OCI-M1 (cell line): ENCODE results near the gene TROAP.
"Not testable (repeated sequence)": the region's sequence is repeated elsewhere in the genome, so short reads cannot be mapped to it uniquely, and the experiment has no call there.

Source experiments
- DNase-seq: peaks from one replicate; lab custom pipeline; 2025; lab: John Stamatoyannopoulos, UW

Gene TROAP

DNA sequence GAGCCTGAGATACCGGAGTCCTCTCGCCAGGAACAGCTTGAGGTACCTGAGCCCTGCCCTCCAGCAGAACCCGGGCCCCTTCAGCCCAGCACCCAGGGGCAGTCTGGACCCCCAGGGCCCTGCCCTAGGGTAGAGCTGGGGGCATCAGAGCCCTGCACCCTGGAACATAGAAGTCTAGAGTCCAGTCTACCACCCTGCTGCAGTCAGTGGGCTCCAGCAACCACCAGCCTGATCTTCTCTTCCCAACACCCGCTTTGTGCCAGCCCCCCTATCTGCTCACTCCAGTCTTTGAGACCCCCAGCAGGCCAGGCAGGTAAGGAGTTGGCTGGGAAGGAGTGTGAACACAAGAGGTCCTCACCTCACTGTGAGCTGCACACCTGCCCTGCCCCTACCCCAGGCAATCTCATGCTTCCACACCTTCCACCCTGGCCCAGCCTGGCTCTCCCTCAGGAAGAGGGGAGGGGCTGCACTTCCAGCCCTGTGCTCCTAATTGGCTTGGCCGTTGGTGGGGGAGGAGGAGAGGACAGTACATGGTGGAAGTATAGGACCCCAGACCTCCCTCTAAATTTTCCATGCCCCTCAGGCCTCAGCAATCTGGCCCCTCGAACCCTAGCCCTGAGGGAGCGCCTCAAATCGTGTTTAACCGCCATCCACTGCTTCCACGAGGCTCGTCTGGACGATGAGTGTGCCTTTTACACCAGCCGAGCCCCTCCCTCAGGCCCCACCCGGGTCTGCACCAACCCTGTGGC lies 7.8 kb downstream of the TROAP start:
- DNase-seq: no peak

DNA sequence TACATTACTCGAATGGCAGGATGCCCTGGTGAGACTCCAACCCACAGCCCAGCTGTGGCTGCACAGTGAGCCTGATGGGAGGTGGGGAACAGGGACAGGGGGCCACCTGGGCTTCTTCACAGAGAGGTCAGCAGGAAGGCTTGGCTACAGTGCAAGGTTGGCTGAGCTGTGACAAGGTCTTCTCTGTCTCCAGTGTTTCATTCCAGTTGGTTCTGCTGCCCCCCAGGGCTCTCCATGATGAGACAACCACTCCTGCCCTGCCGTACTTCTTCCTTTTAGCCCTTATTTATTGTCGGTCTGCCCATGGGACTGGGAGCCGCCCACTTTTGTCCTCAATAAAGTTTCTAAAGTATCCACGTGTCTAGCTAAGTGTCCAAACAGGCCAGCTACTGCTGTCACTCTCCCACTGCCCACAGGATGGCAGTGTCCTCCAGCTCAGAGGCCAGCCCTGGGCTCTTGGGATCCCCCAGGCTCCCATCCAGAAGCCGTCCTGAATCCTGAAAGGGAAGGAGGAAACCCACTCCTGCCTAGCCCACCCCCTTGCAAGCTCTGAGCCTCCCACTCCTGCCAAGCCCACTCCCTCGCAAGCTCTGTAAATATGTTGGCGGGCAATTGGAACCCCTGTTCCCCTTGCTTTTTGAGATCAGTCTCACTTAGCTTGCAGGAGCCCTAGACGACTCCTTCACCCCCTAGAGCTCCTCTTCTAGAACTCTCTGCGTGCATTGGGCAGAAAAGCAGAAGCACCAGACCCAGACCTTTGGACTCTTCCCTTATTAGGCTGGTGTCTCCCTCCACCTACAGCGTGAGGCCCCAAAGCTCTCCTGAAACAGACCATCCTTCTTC lies 8.5 kb downstream of the TROAP start:
- DNase-seq: peak; percentile 75

DNA sequence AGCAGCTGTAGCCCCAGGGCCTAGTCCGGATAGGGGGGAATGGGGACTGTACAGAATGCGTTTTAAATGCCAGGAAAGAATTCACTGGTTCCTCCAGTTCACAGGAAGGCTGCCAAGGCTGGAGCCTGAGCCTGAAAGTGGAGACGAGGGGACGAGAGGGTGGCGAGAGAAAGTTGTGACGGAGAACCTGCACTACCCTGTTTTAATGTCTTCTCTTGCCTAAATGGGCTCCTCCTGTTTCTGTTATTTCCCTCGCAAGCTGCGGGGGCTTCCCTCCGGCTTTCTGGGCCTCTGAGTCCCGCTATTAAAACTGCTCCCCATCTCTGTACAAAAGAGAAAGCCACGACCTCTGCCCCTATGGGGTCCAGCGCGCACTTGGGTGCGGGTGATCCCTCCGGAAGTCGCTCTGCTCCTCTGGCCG lies 9.4 kb downstream of the TROAP start:
- no peak for DNase-seq

DNA sequence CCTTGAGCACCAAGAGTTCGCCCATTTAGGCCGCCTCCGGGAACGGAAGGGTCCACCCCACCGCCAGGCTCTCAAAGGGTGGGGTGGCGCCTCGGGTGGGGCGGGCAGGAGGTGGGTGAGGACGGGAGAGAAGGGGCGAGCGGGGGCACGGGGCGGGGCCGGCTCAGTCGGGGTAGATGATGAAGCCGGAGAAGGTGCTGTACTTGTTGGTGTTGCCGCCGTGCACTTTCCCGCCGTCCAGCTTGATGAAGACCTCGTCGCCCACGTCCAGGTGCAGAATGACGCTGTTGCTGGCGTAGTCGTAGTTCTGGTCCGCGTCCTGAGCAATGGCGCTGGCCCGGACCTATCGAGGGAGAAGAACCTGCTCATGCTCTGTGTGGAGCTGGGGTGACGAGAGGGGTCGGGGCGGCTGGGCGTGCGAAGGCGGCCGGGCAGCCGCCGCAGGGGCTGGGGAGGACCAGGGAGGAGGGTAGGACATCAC lies 9.9 kb downstream of the TROAP start:
- DNase-seq: no peak

DNA sequence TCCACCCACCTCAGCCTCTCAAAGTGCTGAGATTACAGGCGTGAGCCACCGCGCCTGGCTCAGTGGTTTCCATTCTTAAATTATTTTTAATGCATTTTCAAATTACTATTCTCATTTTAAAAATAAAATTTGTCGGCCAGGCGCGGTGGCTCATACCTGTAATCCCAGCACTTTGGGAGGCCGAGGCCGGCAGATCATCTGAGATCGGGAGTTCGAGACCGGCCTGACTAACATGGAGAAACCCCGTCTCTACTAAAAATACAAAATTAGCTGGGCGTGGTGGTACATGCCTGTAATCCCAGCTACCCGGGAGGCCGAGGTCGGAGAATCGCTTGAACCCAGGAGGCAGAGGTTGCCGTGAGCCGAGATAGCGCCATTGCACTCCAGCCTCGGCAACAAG lies 10.7 kb downstream of the TROAP start:
- DNase-seq: not testable (repeated sequence)

DNA sequence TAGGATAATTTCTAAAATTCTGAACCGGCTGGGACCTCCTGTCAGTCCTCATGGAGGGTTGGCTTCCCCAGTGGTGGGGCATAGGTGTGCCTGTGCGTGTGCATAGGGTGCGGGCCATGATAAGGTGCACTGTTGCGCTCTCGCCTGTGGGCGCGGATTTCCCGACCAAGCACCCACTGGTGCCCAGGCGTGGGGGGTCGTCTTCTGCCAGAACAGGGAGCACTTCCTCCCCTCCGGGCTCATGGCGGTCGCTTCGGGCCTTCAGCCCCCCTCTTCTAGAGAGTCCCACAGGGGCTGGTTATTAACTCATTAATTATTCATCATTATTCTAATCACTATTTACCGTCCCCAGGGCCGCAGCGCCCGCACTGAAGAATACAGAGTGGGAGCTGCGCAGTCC lies 11.2 kb downstream of the TROAP start:
- DNase-seq: no peak

DNA sequence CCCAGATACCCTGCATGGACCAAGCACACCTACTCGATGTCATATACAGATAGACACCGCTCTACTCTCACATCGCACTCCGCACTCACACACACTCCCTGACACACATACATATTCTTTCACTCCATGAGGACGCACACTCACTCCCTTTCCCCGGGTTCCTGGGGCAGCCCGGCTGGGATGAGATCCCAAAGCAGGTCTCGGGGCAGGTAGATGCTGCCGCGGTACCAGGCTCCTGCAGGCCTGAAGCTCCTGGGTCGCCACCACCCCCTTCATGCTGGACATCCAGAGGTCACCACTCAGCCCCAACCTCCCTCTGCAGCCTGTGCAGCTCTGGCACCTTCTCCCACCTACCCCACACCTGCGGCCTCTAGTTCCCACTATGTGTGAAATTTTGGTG lies 11.6 kb downstream of the TROAP start:
- DNase-seq: no peak

DNA sequence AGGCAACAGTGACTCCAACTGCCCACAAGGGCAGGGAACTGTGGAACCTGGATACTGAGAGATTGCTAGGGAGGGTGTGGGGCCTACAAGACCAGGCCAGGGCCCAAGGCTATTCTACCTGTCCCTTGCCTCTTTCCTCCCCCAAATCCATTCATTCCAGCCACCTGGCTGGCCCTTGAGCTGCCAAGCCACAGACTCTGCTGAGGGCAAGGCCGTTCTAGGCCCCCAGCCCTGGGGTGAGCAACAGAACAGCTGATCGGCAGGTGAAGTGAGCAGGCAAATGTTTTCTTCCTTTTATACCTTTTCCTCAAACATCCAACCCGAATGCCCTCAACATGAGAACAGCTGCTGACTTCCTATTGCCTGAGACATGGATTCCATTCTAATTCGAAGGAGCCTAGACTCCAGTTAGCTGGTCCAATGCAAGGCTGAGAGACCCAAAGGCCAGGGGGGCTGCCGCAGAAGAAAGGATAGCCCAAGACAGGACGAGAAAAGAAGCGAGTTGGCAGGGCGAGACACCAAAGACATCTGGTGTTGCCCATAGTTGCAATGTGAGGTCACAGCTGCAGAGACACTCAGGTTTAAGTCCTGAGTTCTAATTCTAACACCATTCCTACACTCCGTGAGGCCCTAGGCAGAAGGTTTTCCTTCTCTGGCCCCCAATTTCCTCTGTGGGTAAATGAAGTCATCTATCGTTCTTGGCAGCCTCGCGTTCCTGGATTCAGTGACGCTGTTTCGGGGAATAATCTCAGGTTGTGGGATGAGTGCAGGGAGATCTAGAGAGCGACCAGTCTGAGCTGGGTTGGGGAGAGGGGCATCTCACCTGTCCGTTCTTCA lies 12.3 kb downstream of the TROAP start:
- DNase-seq: no peak

DNA sequence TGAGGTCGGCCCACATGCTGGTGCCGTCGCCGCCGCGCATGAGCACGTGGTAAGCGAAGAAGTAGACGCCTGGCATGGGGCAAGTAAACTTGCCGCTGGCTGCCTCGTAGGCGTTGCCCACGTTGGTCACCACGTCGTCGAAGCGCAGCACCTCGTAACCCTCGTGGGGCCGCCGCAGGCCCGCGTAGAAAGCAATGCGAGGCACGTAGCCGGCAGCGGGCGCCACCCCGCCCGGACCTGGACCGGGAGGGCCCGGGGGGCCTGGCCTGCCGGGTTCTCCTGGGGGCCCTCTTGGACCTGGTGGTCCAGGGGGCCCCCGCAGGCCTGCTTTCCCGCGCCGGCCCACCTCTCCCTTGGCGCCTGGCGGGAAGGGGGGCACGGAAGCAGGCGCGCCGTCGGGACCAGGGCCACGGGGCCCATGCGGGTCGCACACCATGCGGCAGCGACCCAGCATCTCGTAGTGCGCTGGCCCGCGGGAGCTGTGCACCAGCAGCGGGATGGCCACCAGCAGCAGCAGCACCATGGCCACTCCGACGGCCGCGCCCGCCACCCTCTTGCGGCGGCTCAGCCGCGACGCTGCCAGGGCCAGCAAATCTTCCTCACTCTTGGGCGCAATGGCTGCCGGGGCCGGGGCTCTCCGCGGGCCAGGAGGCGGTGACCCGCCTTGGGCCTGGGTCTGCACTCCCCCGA lies 13.0 kb downstream of the TROAP start:
- no peak for DNase-seq

DNA sequence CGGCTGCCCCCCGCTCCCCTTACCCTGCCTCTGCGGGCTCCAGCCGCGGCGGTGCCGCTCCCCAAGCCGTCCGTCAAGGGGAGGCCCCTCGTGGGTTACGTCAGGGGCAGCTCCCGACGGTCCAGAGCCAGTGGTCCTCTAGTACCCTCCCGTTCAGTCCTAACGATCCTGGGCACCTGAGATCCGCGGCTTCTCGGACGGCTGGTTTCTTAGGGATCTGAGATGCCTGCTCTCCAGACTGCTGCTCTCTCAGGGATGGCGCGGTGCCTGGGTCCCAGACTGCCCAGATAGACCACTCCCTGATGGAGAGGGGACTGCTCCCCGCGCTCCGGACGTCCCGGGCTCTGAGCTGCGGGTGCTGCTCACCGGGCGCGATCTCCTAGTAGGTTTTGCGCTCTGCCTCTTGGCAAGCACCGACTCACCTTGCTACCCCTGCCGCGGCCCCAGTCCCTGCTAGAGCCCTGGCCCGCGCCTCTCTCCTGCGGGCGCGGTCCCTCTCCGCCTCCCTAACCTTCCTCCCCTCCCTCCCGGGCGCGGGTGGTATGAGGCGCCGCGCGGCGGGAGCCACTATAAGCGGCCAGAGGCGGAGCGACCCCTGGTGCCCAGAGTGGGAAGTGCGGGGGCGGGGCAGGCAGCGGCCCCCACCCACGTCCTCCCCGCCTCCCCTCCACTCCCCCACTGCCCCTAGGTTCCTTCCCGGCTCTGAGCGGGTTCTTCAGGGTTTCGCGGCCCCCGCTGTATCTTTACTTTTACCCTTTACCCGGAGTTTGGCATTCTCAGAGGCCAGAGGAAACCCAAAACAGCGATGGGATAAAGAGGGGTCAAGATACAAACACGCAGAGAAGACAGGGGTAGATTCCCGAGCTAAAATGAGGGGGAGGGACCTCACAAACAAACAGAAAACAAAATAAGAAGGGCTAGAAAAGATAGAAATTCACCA lies 13.9 kb downstream of the TROAP start, which contains the start of gene C1QL4:
Gene C1QL4 (minus strand): TSS at position 544 of the 940 bp plus-strand sequence. CDS start 711 bp downstream, outside the sequence.
- peak; percentile 89 for DNase-seq

DNA sequence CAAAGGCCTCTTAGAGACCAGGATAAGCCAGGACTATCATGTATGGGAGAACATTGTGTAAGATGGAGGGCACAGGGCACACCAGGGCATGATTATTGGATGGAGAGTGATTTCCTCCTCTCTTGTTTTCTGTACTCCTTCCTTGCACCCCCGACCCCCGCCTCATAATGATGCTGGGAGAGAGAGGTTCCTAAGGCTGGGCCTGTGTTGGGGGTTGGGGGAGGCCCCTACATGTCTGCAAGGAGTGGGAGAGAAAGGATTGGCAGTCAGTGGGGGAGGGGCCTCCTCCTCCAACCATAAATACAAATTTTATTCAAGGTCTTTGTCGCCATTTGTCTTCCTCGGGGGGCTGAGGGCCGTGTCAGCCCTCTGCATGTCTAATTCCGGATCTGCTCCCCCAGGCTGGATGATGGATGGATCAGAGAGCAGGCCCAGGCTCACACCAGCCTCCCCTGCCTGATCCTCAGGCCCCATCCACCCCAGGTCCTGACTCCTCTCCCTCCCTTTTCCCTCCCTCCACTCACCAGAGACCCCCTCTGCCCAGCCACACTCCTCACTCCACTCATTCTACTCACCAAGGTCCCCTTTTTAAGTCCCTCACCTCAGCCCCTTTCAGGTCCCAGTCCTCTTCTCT lies 15.9 kb downstream of the TROAP start:
- no peak for DNase-seq

DNA sequence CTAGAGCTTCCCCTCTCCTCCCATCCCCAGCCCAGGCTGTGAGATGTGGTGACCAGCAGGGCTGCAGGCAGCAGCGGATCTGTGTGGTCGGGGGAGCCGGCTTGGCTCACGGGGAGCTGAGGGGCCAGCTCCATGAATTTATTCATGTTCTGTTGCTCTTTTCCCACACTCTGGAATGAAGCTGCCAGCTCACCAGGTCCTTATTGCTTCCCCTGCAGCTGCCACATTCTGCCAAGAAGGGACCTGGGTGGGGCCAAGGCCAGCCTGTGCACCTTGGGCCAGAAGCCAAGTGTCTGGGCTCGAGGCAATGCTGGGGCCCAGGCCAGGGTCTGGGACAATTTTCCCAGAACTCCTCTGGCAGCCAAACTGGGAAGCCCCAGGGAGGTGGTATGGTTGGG lies 16.4 kb downstream of the TROAP start:
- DNase-seq: no peak

DNA sequence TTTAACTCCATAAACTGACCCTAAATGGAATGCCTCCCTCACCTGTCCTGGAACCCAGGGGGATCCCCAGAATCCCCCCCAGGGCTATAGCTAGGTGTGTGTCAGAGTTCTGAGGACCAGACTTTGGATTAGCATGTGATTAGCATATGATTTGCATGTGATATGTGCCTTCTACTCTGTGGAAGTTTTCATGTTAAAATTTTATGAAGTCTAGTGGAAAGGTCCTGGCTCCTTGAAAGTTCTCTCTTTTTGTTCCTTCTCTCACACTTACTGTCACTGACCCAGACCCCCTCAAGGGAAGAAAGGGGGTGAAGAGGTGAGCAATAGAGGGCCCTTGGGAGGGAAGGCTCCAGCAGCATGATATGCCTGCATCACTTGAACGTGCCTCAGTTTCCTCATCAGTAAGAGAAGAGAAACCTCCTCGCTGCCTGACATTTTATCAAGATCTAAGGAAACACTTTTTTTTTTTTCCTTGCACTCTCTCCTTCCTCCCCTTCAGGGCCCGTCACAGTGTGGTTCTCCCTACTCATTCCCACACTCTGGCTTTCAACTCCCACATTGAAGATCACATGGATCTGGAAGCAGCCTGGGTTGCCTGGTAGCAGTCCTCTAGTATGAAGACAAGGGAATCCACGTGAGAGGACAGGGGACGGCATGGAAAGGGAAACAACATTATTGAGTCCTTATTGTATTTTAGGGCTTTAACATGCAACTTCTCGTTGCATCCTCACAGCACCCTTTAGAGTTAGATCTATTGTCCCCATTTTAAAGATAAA lies 17.2 kb downstream of the TROAP start:
- no peak for DNase-seq

DNA sequence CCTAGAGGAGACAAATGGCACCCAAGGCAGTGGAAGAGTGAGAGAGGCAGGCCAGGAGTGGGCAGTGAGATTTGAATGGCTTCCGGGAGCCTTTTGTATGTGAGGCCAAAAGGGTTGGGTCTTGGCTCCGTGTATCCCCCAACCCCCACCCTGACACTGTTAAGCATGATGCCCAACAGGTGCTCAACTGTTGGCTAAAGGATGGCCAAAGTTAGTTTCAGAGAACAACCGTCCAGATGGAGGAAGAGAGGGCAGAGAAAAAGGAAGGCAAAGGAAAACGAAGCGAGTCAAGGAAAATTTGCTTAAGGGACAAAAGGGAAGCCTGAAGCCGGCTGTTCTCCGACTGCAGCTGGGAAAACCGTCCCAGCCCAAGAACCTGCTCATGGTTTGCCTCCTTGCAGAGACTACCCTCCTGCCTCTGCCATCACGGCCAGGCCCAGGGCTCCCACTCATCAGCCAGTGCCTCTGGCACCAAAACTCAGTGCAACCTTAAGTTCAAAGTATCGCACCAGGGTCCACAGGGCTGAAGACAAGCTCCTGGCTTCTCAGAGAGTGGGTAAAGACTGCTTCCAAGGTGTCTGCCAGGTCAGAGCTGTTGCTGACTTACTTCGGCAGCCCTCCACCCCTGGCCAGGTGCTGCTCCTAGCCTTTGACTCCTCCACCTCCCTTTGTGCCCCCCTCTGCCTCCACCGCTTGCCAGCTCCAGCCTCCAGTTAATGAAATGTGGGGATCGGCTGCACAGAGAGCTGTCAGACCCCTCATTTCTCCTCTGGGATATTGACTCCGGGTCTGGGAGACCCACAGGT lies 18.1 kb downstream of the TROAP start:
- no peak for DNase-seq

DNA sequence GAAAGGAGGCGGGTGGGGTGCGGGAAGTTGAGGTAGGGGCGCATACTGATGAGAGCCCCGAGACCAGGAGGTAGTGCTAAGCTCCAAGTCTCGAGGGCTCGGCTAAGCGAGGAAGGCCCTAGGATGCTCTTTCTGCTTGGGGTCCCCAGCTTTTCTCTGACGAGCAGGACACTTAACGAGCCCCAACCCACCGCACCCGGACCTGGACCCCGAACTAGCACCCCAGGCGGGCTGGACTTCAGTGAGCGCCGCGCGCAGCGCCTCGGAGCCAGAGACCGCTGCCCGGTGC lies 18.7 kb downstream of the TROAP start:
- no peak for DNase-seq

DNA sequence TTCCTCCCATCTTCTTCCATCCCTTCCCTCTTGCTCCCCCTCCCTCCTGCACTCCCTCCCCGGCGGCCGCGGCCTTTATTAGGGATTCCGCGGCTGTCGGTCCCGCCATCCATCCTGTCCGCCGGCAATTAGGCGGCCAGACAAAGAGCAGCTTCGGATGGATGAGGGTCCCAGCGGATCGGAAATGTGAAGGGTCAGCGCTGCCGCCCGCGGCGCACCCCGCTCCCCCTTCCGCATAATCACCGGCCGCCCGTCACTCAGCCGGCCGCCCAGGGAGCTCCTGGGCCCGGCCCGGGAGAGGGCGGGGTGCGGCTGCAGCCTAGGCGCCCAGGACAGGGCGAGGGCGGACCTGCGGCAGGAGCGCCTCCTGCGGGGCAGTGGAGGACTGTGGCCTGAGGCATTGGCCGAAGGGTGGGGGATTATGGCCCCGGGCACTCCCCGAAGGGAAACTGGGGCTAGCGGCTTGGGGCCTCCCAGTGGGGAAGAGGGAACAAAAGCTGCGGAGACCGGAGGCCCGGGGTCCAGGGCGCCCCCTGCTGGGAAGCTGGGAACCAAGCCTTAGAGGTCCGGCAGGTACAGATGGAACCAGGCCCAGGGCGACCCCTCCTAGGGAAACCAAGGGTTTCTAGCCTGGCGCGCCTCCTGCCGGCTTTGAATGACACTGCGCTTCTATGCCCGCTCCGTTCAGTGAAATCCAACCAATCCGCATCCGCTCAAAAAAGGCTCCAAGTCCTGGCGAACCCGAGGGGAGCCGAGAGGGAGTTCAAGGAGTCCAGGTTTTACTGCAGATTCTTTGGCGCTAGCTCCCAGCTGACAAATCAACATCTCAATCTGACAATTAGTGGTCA lies 19.2 kb downstream of the TROAP start:
- peak; percentile 97 for DNase-seq

DNA sequence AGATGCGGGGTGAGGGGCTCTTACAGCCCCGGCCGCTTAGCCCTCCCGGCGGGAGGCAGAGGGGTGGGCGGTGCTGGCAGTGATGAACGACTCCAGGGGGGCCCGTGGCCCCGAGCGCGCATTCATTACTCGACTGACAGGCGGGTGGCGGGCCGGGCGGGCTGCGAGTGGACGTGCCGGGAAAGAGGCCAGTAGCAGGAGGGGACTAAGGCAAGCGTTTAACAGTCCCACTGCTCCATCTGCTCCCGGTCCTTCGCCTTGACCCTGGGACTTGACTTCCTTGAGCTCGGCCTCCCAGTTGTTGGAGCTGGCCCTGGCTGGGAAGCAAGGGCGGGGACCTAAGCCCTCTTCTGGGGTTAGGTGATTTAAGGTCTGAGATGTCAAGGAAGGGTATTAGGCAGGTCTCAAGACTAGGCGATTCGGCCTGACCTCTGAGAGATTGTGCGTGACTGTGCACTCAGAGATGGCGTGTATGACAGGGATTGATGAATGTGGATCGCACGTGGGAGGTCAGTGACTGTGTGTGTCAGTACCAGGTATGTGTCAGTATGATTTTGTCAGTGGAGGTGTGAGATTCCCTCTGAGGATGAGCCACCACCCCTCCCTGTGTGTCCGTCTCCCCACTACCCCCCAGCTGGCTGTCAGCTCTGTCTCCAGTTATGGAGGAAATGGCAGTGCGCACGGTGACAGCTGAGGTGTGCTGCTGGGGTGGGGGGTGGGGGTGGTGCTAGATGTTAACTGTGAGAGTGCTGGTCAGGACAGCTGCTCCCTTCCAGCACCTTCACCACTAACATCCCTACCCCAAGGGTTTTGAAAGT lies 20.1 kb downstream of the TROAP start:
- no peak for DNase-seq
